ENCODE measurements around the gene NACC1.

The NACC1 gene

DNA sequence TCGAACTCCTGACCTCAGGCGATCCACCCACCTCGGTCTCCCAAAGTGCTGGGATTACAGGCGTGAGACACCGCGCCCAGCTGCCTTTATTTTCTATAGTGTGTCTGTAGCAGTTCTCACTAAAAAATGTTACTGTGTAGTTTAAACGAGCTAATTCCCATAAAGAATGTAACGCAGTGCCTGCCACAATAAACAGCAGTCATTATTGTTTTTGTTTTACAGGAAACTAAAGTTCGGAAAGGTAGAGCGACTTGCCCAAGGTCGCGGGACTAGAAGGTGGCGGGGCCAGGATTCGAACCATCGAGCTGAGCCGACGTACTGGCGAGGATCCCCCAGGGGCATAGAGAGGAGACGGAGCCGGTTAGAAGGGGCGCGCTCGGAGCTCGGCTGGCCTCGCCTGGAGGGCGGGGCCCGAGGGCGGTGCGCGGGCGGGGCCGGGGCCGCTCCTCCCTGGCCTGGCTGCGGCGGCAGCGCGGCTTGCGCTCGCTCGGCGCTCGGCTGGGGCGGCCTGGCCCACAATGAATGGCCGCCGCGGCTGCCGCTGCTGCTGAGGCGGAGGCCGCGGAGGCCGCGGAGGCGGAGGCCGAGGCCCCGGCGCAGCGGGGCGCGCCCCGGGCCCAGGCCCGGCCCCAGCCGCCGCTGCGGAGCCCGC lies at the start of gene NACC1:
NACC1 (plus strand) TSS at position 493 of the 652 bp plus-strand sequence. CDS start 16,944 bp downstream, outside the sequence.
- peak; percentile 95 for DNase-seq

DNA sequence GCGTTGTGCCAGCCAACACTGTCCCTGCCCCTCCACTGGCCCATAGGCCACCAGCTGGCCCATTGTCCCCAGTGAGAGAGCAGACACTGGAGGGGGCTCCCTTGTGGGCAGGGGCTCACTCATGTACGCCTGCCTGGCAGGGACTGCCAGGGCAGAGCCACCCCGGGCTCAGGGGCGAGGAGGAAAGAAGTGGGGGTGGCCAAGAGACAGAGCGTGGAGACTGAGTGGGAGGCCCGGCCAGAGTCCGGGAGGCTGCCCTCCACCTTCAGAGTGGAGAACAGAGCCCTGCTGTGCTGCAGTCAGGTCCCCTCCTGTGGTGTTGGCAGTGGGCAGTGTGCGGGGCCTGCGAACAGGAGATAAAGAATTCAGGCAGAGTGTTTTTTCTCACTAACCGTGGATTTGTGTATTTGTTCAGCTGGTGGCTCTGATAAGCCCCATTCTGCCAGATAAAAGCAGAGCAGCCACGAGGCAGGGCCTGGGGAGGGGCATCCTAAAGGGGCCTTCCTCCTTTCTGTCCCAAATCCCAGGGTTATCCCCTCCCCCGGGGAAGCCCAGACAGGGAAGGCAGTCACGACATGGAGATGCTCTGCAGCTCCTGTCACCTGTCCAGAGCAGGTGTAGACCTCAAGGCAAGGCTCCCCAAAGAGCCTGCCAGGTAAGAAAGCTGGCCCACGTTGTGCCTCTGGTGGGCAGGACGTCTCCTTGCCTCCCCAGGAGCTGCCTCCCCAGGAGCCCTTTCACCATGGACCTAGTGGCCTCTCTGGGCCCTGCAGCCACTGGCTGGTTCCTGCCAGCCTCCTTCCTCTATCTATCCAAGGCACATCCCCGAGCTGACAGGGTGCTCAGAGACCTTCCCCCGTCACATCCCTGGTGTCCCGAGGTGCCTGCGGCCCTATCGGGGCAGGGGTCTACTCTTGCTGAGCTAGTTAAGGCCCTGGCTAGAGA lies 48.4 kb upstream of the NACC1 start:
- DNase-seq = no peak

DNA sequence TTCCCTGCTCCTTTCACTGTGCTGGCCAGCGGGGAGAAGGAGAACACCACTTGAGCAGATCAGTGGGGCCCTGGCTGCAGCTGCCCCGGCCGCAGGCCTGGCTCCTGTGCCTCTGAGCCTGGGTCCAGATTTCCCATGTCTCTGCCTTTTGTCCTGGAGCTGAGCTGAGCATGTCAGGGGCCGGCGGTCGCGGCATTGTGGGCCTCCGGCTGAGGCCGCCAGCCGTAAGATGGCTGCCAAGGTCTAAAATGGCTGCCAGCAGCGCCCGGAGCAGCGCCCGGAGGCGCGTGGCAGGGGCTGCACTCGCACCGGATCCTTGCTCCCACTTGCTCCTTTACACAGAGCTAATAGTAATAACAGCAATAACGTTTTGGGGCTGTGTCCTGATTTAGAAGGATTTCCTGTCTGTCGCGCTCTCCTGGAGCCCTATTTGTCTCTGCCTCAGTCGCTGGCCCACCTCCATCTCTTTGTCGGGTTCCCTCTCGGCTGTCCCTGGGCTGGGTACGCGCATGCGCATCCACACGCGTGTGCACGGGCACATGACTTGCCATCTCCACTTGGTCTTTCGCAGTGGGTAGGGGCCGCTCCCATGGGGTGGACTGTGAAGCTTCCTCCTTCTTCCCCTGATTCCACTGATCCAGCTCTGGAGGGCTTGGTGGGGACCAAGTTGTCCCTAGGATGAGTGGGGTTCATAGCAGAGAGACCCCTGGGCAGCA lies 47.5 kb upstream of the NACC1 start:
- DNase-seq = no peak

DNA sequence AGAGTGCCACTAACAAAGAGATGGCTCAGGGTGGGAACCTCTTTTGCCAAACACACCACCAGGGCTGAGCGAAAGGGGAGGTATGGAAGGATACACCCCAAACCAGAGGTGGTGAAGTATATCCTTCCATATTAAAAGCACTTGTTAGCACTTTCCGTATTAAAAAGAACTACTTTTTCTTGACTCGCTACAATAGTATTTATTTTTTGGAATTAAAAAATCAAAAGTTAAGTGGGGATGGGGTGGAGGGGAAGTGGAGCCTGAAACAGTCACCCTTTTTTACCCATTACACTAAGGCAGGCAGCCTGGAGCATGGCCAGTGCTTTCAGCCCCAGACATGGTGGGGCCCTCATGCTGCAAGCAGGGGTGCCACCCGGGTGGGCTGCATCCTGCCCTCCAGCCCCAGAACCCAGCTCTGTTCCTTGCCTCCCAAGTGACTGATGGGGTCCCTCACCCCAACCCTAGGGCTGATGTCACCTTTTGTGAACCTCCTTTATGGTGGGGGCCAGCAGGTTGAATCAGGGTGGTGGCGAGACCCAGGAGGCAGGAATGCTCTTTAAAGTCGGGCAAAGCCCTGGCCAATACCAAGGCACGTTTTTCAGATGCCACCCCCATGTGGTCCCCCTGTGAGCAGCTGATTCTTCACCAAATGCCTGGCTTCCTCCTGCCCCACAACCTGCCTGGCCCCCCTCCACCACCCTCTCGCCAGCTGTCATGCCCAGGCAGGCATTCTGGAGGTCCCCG lies 46.4 kb upstream of the NACC1 start:
- no peak for DNase-seq

DNA sequence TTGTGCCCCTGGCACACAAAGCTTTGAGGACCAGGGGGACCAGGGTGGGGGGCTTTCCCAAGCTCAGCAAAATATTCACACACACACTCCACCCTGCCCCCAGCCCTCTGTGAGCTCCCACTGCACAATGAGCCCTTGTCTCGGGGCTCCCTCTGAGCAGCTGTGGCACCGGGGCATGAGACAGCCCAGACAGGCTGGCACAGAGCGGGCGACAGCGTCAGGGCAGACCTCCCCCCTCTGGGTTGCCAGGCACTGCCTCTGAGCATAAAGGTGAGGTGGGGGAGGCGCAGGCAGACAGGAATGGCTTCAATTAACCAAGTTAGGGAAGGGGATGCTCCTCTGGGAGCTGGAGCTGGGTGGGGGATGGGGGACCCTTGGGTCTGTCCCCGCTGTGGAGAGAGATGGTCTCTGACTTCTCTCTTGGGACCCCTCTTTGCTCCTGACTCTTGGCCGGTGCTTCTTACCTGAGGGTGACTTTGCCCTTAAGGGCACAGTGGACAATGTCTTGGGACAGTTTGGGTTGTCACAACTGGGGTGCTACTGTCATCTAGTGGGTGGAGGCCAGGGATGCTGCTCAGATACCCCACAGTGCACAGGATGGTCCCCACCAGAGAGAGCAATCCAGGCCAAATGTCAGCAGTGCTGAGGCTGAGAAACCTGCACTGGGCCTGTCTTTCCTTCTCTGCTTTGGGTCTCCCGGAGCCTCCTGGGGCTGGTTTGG lies 45.7 kb upstream of the NACC1 start:
- no peak for DNase-seq

DNA sequence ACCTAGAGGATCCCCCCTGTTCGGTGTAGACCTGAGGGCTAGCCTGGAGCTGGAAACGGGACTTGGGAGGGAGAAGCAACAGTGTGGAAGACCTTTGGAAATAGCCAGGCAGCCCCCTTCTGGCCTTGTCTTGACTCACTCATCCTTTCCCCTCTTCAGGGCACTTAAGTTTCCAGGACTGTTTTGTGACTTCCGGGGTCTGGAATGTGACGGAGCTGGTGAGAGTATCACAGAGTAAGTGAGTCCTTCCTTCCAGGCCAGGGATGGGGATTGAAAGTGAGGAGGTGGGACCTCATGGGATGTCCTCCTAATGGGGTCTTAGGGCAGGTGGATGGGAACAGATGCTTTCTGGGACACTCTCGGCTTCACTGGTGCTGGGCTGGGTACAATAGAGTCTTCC lies 44.8 kb upstream of the NACC1 start:
- no peak for DNase-seq

DNA sequence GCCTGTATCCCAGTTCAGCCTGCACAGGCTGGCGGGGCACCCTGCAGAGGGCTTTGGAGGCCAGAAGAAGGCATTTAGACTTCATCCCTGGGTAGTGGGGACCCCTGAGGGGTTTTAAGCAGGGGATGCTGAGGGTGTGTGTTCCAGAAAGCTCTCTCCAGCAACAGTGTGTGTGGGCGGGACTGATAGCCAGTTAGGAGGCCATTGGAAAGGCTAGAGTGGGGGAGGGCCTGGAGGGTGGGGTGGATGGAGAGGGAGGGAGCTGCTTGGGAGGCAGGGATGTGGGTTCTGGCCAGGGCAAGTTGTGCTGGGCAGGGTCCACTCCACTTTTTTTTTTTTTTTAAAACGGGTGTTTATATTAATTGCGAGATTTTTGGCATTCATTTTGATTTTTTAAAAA lies 43.7 kb upstream of the NACC1 start:
- no peak for DNase-seq

DNA sequence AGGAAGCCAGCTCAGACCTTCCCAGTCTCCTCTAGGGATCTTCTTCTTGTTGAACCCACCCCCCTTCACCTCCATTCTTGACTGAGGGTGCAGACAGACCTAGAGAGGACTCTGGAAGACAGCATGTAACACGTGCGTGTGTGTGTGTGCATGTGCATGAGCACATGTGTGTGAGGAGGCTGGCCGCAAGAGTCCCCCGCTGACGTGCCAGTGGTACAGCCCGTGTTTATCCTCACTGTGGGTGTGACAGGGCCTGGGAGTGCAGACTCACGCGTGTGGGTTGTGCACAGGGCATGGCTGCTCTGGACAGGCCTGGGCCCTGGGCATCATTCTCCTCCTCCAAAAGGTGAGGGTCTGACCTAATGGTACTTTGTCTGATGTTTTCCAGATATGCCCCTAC lies 41.7 kb upstream of the NACC1 start:
- no peak for DNase-seq

DNA sequence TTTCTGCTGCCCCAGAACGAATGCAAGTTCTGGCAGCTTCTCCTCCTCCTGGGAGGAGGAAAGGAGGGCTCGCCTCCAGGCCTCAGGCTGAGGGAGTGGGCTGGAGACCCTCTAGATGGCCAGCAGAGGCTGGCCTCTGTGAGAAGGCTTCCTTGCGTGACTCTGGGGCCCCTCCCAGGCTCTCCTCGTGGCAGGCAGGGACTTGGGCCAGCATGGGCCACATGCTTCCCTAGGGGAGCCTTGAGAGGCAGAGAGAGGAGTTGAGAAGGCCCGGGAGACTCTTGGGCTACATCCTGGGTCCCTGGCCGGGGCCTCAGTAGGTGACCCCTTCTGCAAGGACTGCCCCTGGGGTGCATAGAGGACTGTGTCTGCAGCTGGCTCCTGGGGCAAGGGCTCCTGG lies 41.3 kb upstream of the NACC1 start:
- no peak for DNase-seq

DNA sequence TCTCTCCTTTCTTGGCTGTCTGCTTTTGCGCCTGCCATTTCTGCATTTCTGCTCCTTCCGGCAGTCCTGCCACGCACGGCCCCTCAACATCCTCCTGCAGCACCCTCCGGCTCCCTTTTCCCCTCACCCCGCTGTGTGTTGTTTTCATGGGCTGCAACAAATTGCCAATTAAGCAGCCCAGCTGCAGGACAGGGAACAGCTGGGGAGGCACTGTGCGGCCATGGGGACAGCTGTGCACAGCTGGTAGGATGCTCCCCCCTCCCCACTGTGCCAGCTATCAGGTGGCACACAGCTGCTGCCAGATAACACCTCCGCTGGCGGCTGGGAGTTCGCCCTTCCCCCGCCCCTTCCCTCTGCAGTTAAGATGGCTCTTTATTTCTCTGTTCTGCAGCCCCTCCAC lies 40.8 kb upstream of the NACC1 start:
- DNase-seq = no peak

DNA sequence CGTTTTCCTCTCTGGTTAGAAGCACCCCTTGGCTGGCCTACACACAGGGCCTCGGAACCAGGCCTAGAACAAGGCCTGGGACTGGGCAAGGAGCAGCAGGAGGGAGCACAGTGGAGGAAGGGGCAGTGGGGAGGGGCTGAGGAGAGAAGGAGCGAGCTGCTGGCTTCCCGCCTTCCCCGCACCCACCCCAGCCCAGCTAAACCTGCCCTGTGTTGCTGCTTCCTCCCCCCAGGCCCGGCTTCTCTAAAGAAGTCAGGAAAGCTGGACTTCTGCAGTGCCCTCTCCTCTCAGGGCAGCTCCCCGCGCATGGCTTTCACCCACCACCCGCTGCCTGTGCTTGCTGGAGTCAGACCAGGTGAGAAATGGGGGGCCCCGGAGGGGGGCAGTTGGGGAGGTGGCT lies 39.7 kb upstream of the NACC1 start:
- DNase-seq = no peak

DNA sequence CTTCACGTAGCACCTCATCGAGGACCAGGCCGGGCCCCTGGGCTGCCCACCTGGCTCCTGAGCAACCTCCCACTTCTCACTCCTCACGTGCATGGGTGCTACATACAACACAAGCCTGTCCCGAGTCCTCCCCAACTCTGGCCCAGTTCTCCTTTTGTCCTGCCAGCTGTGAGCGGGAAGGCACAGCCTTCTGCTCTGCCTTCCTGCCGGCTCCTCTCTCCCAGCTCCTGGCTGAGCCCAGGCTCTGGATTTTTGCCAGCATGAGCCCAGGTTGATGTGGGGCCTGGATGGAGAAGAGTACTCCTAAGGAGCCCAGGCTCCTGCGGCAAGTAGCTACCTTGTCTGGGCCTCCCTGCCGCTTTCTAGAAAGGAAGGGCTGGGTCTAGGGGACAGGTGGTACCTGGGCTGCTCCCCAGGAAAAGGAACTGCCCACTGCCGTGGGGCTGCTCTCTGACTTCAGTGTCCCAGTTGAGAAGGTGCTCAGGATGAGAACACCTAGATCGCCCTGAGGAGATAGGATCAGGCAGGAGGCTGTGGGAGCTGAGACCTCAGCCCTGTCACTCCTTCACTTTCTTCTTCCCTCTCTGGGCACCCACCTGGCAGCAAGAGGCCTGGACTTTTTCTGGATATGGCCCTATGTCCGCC lies 39.0 kb upstream of the NACC1 start:
- peak in 1 of 2 experiments; percentile 22 for DNase-seq

DNA sequence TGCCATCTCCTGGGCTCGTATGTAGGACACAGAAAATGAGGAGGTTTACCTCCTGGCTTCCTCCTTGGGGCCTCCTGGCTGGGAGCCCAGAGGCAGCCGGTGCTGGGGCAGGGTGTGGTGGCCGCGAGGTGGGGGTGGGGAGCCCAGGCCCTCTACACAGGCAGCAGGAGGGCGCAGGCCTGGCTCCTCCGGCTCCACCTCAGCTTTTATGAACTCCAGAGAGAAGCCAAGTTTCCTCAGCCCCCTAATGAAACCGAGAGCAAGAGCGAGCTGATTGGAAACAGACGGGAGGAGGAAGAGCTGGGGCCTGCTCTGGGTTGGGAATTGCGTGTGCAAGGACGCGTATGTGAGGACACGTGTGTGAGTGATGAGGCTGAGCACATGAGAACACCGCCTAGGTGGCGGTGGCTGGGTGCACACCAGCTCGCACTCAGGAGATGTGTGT lies 38.5 kb upstream of the NACC1 start:
- DNase-seq = peak; percentile 24 to 54

DNA sequence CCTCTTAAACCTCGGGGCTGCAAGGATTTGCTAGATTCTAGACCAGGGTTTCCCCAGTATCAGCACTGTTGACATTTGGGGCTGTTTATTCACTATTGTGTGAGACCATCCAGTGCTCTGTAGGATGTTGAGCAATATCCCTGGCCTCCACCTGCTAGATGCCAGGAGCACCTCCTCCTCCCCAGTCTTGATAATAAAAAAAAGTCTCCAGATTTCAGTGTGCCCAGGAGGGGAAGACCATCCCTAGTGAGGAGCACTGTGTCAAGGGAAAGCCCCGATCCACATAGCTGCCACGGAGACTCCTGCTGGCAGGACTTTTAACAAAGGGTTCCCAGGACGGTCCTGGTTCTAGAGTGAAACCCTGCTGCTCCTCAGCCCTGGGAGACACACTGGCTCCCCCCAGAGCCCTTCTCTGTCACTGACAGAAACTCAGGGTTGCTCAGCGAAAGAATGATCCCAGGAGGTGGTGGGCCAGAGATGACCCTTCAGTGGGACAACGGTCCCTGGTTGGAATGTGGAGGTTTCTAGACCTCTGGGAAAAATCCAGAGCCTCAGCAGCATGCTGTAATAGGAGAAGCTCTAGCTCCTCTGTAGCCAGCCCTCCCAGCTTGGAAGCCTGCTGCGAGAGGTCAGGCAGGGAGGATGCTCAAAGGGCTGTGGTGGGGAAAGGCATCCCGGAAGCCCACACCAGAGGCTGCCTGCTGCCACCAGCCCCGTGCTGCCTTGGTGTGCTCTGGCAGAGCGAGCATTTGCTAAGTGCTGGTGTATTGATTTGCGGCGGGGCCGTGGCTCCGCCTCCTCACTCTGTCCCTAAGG lies 35.7 kb upstream of the NACC1 start:
- peak; percentile 39 to 40 for DNase-seq

DNA sequence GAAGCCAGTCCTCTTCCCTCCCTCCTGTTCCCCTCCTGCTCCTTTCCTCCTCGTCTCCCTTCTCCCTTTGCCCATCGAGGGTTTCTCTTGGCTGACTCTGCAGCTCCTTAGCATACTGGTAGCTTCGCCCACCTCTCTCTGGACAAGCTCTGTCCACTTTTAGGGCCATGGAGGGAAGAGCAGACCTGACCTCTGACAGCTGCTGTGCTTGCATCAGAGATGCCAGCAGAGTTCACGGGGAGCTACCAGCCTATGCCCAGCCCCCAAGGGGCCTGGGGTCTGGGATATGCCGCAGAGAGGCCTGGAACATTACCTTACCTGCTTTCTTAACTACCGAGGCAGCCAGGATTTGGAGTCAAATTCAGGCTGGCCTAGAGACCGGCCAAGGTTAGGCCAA lies 35.1 kb upstream of the NACC1 start:
- DNase-seq = no peak

DNA sequence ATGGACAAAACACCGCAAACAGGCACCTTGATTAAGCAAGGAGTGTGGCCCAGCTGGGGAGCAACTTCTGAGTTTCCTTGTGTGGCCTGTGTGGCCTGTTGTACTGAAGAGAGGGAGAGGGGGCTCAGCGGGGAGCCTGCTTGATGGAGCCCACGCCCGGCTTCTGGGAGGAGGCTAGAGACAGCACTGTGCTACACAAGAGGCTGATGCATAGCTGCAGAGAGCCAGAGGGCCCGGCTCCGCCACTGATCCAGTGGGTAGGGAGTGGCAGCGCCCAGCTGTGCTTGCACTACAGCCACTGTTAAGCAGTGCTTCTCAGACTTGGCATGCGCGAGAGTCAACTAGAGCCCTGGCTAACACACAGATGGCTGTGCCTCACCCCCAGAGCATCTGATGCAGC lies 34.4 kb upstream of the NACC1 start:
- no peak for DNase-seq

DNA sequence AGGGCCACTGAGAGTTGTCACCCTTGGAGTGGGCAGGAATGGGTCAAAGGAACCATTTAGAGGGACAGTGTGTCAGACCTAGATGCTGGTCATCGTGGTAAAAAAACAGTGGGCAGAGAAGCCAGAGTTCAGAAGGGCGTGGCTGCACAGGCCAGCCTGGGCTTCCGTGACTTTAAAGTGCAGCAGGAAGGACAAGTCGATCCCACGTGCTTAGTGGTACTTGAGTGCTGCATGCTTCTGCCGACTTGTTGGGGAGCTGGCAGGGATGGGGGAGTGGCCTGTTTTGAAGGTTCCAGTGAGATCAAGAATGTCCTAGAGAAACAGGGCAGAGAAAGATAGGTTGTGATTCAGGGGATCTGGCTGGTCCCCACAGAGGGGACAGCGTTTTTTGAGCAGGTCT lies 32.4 kb upstream of the NACC1 start:
- DNase-seq = no peak

DNA sequence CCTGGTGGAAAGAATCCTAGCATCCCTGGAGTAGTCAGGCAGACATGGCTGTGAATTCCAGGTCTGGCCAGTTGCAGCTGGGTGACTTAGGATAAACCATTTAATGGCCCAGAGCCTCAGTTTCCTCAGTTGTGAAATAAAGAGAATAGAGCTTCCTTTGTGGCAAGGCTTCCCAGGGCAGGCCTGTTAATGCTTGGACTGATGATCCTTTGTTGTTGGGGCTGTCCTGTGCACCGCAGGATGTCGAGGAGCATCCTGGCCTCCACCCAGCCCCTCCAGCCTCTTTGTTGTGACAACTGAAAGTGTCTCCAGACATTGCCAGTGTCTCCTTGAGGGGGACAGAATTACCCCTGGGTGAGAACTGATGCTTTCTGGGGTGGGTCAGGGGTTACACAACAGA lies 31.7 kb upstream of the NACC1 start:
- no peak for DNase-seq

DNA sequence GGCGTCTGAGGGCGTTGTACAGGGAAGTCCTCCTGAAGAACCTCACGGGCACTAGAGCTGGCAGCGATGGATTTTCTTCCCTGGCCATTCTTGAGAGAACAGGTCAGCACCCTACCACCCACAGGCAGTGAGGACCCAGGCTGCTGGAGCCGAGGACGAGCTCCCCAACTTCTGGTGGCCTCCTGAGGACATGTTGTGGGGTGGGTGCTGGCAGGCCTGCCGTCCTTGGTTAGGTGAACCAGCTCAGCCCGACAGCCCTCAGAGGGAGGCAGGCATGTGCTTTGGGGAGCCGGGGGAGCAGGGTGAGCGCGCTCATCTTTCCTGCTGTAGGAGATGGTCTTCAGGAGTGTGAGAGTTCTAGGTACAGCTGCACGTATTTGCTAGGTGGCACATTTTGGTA lies 30.8 kb upstream of the NACC1 start:
- no peak for DNase-seq

DNA sequence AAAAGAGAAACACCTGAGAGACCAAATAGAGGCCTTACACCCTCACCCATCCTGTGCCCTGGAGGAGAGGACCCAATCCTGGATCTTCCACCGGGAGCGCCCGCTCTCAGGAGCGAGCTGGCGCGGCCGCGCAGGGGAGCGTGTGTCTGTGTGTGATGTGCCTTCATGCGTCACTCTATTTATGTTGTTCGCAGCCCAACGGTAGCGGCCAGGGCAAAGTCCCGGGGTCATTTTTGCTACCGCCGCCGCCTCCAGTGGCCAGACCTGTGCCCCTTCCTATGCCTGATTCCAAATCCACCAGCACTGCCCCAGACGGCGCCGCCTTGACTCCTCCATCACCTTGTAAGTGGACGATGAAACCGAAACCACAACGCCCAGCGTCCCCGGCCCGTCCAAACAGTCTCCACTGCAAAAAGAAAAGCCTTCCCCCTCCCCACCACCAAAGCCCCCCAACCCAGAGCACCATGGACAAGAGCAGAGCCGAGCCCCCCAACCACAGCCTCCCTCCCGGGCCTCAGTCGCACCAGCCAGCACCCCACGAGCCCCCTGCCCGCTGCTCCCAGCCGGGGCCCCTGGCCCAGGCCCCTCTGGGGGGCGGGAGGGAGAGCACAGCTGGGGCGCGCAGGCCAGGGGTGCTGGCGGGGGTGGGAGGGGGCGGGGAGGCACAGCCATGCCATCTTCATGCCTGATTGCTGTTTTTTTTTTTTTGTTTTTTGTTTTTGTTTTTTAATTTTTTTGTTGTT lies 30.1 kb upstream of the NACC1 start:
- no peak for DNase-seq
